HG03378 (cell line): ENCODE data around the gene GPR137.

Experiments used
- ATAC-seq: cut with Tn5 transposase; IDR thresholded peaks from one replicate; pipeline ENCODE4 v1.9.1; 2021; ENCODE audit warnings: mild to moderate bottlenecking, moderate library complexity; ENCODE audit not compliant: unreplicated experiment

The GPR137 gene

DNA sequence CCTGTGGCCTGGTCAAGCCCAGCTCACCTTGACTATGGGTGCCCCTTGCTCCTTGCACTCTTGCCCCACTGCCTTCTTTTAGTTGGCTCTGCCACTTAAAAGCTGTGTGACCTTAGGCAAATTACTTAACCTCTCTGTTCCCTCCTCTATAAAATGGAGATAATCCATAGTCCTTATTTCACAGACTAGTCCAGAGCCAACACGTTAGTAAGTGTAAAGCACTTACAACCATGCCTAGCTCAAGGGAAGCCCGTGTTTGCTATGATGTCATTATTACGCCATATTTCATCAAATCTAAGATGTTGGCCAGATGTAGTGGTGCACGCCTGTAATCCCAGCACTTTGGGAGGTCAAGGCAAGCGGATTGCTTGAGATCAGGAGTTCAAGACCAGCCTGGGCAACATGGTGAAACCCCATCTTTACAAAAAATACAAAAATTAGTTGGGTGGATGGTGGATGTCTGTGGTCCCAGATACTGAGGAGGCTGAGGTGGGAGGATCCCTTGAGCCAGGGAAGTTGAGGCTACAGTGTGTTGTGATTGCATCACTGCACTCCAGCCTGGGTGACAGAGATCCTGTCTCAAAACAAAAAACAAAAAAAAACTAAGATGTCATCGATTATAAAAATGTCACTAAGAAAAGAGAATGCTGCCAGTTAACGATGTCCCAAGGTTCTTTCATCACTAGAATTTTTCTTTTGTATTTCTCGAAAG, 52.0 kb downstream of the GPR137 start:
- no peak for ATAC-seq

DNA sequence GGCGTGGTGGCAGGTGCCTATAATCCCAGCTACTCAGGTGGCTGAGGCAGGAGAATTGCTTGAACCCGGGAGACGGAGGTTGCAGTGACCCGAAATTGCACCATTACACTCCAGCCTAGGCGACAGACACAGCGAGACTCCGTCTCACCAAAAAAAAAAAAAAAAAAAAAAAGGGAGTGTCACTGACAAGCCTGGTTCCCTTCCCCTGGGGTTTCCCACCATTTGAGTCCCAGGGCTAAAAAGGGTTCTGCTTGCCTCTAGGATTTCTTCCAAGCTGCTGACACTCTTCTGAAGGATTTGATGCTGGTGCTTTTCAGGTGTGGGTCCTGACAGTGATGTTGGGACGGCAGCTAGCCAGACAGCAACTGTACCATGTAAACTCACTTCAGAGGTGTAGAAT, 53.1 kb downstream of the GPR137 start:
- no peak for ATAC-seq
